HEK293 (cell line): ENCODE results near the gene KPNA3.

Experiments
- CTCF ChIA-PET: fragments of 350-600 bp; formaldehyde crosslinking; extraction: SDS; loops from one replicate; lab custom pipeline; 2021; ENCODE audit warnings: antibody characterized with exemption; lab: Yijun Ruan, JAX
- POLR2A ChIA-PET: fragments of 300-600 bp; formaldehyde crosslinking; extraction: SDS; loops from one replicate; lab custom pipeline; 2020; ENCODE audit warnings: antibody characterized with exemption, inconsistent platforms; lab: Yijun Ruan, JAX
- H3K27ac ChIP-seq: fragments of 200-500 bp; sonication (Bioruptor generic); 2 replicates; pipeline ENCODE4 v1.5.1; 2014; ENCODE audit warnings: low read depth, low read length, control low read depth, inconsistent platforms; ENCODE audit errors: extremely low read depth
- H3K36me3 ChIP-seq, 2 experiments: fragments of 200-500 bp in 1 of 2; sonication (Bioruptor generic) in 1 of 2; 1 replicate in 1 of 2; 2 replicates in 1 of 2; pipeline ENCODE4 v1.5.1; 2014 to 2017; ENCODE audit warnings: inconsistent platforms in 2 of 2, low read length in 2 of 2; ENCODE audit not compliant: control insufficient read depth in 2 of 2, insufficient read depth in 1 of 2
- H3K4me1 ChIP-seq: fragments of 200-500 bp; sonication (Bioruptor generic); 2 replicates; pipeline ENCODE4 v1.5.1; 2014; ENCODE audit warnings: mild to moderate bottlenecking, low read length, inconsistent platforms; ENCODE audit not compliant: control insufficient read depth, insufficient read depth
- H3K4me3 ChIP-seq: 2 replicates; pipeline ENCODE4 v1.5.1; 2011; ENCODE audit warnings: low read depth, mild to moderate bottlenecking, control low read depth, low read length, moderate library complexity
- H3K9me3 ChIP-seq: fragments of 200-500 bp; sonication (Bioruptor generic); 2 replicates; pipeline ENCODE4 v1.5.1; 2014; ENCODE audit warnings: low read depth, low read length, inconsistent platforms; ENCODE audit not compliant: control insufficient read depth, insufficient read depth
- KLF1 ChIP-seq: fragments of 450-650 bp; formaldehyde crosslinking; IDR thresholded peaks from 2 replicates; pipeline ENCODE4 v1.5.1; 2016; ENCODE audit warnings: missing biosample characterization, missing genetic modification characterization
- MYNN ChIP-seq: fragments of 450-650 bp; formaldehyde crosslinking; IDR thresholded peaks from 2 replicates; pipeline ENCODE4 v1.5.1; 2016; ENCODE audit warnings: missing biosample characterization, missing genetic modification characterization, borderline replicate concordance
- OSR2 ChIP-seq: fragments of 450-650 bp; formaldehyde crosslinking; IDR thresholded peaks from 2 replicates; pipeline ENCODE4 v1.5.1; 2016; ENCODE audit warnings: missing biosample characterization, missing genetic modification characterization
- PRDM1 ChIP-seq: fragments of 450-650 bp; formaldehyde crosslinking; IDR thresholded peaks from 2 replicates; pipeline ENCODE4; 2016; ENCODE audit warnings: missing biosample characterization, missing genetic modification characterization
- SETDB1 ChIP-seq: IDR thresholded peaks from one replicate; pipeline ENCODE4 v1.6.1; 2017; ENCODE audit warnings: mild to moderate bottlenecking, low read length, moderate library complexity, mixed read lengths; ENCODE audit not compliant: insufficient read length
- TCF7L2 ChIP-seq: IDR thresholded peaks from 2 replicates; pipeline ENCODE4 v1.6.1; 2011; ENCODE audit warnings: low read depth, mild to moderate bottlenecking, inconsistent platforms, low read length, moderate library complexity, borderline replicate concordance
- ZBTB17 ChIP-seq: fragments of 450-650 bp; formaldehyde crosslinking; IDR thresholded peaks from 2 replicates; pipeline ENCODE4 v1.5.1; 2016; ENCODE audit warnings: missing biosample characterization, missing genetic modification characterization
- ZNF157 ChIP-seq: fragments of 450-650 bp; formaldehyde crosslinking; IDR thresholded peaks from 2 replicates; pipeline ENCODE4 v1.5.1; 2016; ENCODE audit warnings: missing biosample characterization, missing genetic modification characterization
- ZNF600 ChIP-seq: fragments of 450-650 bp; formaldehyde crosslinking; IDR thresholded peaks from 2 replicates; pipeline ENCODE4 v1.5.1; 2016; ENCODE audit warnings: missing biosample characterization, missing genetic modification characterization
- ZNF629 ChIP-seq: fragments of 450-650 bp; formaldehyde crosslinking; IDR thresholded peaks from 2 replicates; pipeline ENCODE4 v1.5.1; 2017; ENCODE audit warnings: missing biosample characterization, missing genetic modification characterization
- ZNF660 ChIP-seq: fragments of 450-650 bp; IDR thresholded peaks from 2 replicates; pipeline ENCODE4 v1.5.1; 2018; ENCODE audit warnings: missing biosample characterization, mild to moderate bottlenecking, missing genetic modification characterization
- ZNF76 ChIP-seq: fragments of 450-650 bp; formaldehyde crosslinking; IDR thresholded peaks from 2 replicates; pipeline ENCODE4; 2016; ENCODE audit warnings: low read depth, missing biosample characterization, missing genetic modification characterization, borderline replicate concordance
- ZNF843 ChIP-seq: fragments of 450-650 bp; formaldehyde crosslinking; IDR thresholded peaks from 2 replicates; pipeline ENCODE4 v1.5.1; 2016; ENCODE audit warnings: missing biosample characterization, missing genetic modification characterization
- ZSCAN16 ChIP-seq: fragments of 450-650 bp; formaldehyde crosslinking; IDR thresholded peaks from 2 replicates; pipeline ENCODE4 v1.5.1; 2016; ENCODE audit warnings: missing biosample characterization, missing genetic modification characterization
- TF ChIP-seq, protein P1 (sequence below): fragments of 450-650 bp; formaldehyde crosslinking; conservative IDR thresholded peaks from 2 replicates; pipeline ENCODE4 v1.5.1; 2016; ENCODE audit warnings: low read depth, missing biosample characterization, missing genetic modification characterization
- TF ChIP-seq, protein P2 (sequence below): fragments of 450-650 bp; formaldehyde crosslinking; IDR thresholded peaks from 2 replicates; pipeline ENCODE4 v1.5.1; 2016; ENCODE audit warnings: missing biosample characterization, missing genetic modification characterization
- TF ChIP-seq, protein P3 (sequence below): sonication (generic); formaldehyde crosslinking; IDR thresholded peaks from 2 replicates; pipeline ENCODE4 v1.8.1; 2022; ENCODE audit warnings: mild to moderate bottlenecking, moderate library complexity, missing genetic modification reagents

Gene KPNA3

DNA sequence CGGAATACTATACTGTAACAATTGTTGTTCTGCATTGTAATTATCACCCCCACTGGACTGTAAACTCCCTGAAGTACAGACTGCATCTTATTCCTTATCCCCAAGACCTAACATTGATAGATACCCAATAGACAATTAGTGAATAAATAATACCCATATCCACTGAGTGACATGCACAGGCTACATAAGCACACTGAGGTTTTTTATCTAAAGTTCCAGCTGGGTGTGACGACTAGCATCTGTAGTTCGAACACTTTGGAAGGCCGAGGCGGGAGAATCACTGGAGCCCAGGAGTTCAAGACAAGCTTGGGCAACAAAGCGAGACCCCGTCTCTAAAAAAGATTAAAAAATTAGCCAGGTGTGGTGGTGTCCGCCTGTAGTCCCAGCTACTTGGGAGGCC, 2.5 kb downstream of the KPNA3 start (continued):
- TF ChIP-seq ZNF843 (tag by site-specific recombination) (no peak), TCF7L2 (no peak)
- TF ChIP-seq, protein P1, sequence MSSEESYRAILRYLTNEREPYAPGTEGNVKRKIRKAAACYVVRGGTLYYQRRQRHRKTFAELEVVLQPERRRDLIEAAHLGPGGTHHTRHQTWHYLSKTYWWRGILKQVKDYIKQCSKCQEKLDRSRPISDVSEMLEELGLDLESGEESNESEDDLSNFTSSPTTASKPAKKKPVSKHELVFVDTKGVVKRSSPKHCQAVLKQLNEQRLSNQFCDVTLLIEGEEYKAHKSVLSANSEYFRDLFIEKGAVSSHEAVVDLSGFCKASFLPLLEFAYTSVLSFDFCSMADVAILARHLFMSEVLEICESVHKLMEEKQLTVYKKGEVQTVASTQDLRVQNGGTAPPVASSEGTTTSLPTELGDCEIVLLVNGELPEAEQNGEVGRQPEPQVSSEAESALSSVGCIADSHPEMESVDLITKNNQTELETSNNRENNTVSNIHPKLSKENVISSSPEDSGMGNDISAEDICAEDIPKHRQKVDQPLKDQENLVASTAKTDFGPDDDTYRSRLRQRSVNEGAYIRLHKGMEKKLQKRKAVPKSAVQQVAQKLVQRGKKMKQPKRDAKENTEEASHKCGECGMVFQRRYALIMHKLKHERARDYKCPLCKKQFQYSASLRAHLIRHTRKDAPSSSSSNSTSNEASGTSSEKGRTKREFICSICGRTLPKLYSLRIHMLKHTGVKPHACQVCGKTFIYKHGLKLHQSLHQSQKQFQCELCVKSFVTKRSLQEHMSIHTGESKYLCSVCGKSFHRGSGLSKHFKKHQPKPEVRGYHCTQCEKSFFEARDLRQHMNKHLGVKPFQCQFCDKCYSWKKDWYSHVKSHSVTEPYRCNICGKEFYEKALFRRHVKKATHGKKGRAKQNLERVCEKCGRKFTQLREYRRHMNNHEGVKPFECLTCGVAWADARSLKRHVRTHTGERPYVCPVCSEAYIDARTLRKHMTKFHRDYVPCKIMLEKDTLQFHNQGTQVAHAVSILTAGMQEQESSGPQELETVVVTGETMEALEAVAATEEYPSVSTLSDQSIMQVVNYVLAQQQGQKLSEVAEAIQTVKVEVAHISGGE, result no peak

DNA sequence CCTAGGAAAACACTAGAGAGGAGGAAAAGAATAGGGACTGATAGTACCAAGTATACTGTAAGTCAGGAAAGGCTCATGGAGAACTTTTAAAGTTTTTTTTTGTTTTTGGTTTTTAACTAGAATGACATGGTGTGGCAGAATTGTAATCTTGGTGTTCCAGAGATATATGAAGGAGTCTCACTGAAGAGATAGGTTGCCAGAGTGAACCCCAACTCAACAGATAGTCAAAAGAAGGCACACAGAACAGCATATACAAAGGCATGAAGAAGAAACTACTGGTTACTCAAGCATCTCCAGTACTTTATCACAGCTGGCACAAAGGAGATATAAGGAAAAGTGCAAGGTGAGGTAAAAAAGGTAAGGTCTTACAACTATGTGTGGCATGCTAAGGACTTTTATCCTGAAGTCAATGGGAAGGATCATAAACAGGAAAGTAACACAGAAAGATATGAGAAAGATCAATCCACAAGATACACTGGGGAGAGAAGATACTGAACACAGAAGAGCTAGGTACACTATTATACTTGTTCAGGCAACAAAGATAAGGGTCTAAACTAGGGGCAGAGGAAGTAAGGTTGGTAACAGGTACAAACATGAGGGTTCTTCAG, 6.0 kb downstream of the KPNA3 start:
- POLR2A ChIA-PET, result no interaction called here
- Histone ChIP-seq H3K36me3 (peaks cover 0 to 4% of the 10 kb centered on the region in 2 experiments; a peak in 1 of 3 replicates), H3K9me3 (no peaks in the 10 kb centered on the region), H3K4me3 (no peak overlapping the region), H3K4me1 (peaks cover 11% of the 10 kb centered on the region; the same call in 1 of the 2 replicates), H3K27ac (no peak overlapping the region)
- TF ChIP-seq PRDM1 (tag by site-specific recombination), result no peak
- no peak for TF ChIP-seq SETDB1
- TF ChIP-seq MYNN (tag by site-specific recombination), result peak; percentile 75
- TF ChIP-seq OSR2 (tag by site-specific recombination), result no peak
- no peak for TF ChIP-seq ZSCAN16
- TF ChIP-seq ZNF157 (tag by site-specific recombination), result no peak
- TF ChIP-seq ZNF660 (tag by site-specific recombination), result no peak
- CTCF ChIA-PET, result interaction anchor here (0.7 kb wide), 1 partner anchor 57 kb away, joined by 4 read pairs; no protein-coding TSS in a partner anchor

DNA sequence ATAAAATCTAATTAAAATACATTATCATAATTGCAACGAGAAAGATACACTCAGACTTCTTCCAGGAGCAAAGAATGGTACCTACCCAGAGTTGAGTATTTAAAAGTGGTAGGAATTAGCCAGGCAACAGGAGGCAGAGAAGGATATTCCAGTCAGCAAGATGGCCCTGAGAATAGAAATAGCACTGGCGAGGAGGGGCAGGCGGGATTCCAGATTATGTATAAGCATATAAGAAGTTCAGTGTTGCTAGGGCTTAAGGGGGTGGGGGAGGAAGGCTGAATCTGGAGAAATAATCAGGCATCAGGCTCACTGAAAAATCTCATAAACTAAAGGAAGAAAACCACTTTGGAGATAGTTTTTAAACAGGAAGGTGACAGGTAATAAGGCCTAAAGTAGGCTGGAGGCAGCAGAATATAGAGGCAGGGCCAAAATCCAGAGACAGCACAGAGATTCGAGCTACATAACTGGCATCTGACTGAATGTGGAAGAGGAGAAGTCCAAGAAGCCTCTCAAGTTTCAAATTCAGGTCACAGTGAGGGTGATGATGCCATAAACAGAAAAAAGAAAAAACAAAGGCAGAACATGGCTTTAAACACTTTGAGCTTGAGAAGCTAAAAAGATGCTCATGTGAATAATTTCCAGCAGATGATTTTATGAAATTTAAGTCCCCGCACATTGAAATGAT, 7.5 kb downstream of the KPNA3 start:
- H3K27ac ChIP-seq, result no peak overlapping the region
- ChIA-PET POLR2A (no interaction called here), CTCF (no interaction called here)
- TF ChIP-seq KLF1 (tag by site-specific recombination) (no peak), ZNF629 (peak; percentile 47; the same call in 1 of the 2 replicates), ZBTB17 (tag by site-specific recombination) (peak; percentile 39; the same call in 1 of the 2 replicates), ZNF76 (tag by site-specific recombination) (no peak), ZNF600 (tag by site-specific recombination) (peak; percentile 55; the same call in 1 of the 2 replicates)
- TF ChIP-seq, protein P2, sequence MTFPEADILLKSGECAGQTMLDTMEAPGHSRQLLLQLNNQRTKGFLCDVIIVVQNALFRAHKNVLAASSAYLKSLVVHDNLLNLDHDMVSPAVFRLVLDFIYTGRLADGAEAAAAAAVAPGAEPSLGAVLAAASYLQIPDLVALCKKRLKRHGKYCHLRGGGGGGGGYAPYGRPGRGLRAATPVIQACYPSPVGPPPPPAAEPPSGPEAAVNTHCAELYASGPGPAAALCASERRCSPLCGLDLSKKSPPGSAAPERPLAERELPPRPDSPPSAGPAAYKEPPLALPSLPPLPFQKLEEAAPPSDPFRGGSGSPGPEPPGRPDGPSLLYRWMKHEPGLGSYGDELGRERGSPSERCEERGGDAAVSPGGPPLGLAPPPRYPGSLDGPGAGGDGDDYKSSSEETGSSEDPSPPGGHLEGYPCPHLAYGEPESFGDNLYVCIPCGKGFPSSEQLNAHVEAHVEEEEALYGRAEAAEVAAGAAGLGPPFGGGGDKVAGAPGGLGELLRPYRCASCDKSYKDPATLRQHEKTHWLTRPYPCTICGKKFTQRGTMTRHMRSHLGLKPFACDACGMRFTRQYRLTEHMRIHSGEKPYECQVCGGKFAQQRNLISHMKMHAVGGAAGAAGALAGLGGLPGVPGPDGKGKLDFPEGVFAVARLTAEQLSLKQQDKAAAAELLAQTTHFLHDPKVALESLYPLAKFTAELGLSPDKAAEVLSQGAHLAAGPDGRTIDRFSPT (tag by site-specific recombination), result no peak
- TF ChIP-seq, protein P3, sequence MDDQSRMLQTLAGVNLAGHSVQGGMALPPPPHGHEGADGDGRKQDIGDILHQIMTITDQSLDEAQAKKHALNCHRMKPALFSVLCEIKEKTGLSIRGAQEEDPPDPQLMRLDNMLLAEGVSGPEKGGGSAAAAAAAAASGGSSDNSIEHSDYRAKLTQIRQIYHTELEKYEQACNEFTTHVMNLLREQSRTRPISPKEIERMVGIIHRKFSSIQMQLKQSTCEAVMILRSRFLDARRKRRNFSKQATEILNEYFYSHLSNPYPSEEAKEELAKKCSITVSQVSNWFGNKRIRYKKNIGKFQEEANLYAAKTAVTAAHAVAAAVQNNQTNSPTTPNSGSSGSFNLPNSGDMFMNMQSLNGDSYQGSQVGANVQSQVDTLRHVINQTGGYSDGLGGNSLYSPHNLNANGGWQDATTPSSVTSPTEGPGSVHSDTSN (CRISPR knock-in tag), result no peak
- H3K4me1 ChIP-seq, result peaks cover 11% of the 10 kb centered on the region; the same call in 1 of the 2 replicates
- no peaks in the 10 kb centered on the region for H3K36me3 ChIP-seq
- no peaks in the 10 kb centered on the region for H3K9me3 ChIP-seq
- no peak overlapping the region for H3K4me3 ChIP-seq
